HK-2 (cell line): Measurements from ENCODE around the gene ZNF17.

Source experiments
- DNase-seq: peaks from one replicate; pipeline ENCODE4 v3.0.0-alpha.2; 2018; ENCODE audit not compliant: unreplicated experiment

ZNF17 gene

DNA sequence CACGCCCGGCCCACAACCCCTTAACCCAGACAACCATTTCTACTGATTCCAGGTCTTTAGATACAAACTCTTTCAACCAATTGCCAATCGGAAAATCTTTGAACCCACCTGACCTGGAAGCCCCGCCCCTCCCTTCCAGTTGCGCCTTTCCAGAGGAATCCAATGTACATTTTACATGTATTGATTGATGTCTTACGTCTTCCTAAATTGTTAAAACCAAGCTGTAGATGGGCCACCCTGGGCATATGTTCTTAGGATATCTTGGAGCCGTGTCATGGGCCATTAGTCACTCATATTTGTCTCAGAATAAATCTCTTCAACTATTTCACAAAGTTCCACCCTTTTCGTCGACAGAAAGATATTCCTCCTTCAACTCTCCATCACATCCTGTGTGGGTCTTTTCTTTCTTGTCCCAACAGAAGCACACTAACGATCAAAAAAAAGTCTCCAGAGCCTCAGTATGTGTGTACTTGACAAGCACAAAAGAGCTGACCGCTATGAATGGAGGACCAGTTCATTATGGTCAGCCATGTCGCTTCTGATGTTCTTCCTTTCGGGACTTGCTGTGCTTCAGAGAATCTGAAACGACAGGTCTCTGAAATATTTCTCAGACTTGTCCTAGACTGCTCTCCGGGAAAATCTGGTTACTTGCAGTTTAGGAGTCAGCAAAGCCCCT is 23.6 kb downstream of the ZNF17 start:
- no peak for DNase-seq

DNA sequence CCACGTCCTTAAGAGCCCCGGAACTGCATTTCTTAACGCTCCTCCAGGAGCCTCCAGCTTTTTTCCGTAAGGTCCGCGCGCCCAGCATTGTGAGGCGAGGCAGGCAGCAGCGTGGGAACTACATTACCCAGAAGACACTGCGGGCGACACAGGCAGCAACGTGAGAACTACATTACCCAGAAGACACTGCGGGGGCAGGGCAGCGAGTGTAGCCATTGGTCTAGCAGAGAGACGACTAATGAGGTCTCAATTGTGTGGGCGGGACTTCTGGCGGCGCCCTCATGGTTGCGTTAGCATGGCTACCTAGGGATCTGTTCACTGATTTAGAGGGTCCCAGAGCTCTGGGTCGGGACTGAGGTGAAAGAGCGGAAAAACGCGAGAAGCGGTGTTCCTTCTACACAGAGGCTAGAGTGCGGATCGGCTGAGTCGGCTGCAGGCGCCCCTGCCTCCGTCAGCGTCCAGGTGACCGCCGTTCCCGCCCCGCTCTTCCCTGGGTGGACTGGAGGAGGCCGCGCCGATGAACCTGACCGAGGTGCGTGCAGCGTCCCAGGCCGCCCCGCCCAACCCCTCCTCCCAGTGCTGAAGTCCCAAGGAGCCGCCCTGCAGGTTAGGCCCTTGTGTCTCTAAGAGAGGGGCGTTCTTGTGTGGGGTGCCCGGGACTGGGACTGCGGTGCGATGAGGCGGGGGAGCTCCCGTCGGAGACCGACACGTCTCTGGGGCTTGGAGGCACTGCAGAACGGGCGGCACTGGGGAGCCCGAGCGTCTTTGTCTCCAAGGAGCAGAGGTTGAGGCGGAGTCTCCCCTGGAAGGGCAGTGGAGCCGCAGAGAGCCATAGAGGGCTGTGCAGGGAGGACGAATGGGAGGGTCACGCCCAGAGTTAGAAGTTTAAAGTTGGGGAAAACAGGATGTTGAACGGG is 24.4 kb downstream of the ZNF17 start, which contains the start of gene ZNF749:
Gene ZNF749 (plus strand): TSS at position 264 of the 917 bp plus-strand sequence. CDS start 254 bp downstream, at position 518.
- peak; percentile 98 for DNase-seq

GRCh38 chr19:57436417-57436816 is 25.5 kb downstream of the ZNF17 start:
- DNase-seq: no peak

GRCh38 chr19:57437931-57438330 is 27.0 kb downstream of the ZNF17 start:
- no peak for DNase-seq

DNA sequence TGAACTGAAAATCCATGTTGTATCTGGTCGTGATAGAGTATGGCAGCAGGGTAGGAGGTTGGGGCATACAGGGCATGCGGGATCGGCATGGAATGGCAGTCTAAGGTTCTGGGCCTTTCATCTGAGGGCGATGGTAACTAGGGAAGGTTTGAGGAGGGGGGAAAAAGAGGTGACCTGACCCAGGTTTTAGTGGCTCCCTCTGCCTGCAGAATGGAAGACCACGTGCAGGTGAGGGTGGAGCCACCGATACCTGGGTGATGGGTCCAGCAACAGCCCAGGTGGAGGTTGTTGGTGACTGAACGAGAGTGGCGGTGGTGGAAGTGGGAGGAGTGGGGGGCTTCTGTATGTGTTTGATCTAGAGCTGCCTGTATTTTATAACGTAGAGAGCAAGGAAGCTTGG is 28.0 kb downstream of the ZNF17 start:
- no peak for DNase-seq

- DNase-seq: no peak
Measured at GRCh38 chr19:57441979-57442752, 31.2 kb downstream of the ZNF17 start.

- DNase-seq: no peak
Measured at GRCh38 chr19:57443121-57443696, 32.2 kb downstream of the ZNF17 start.

- no peak for DNase-seq
Measured at GRCh38 chr19:57452307-57452706, 41.3 kb downstream of the ZNF17 start.

DNA sequence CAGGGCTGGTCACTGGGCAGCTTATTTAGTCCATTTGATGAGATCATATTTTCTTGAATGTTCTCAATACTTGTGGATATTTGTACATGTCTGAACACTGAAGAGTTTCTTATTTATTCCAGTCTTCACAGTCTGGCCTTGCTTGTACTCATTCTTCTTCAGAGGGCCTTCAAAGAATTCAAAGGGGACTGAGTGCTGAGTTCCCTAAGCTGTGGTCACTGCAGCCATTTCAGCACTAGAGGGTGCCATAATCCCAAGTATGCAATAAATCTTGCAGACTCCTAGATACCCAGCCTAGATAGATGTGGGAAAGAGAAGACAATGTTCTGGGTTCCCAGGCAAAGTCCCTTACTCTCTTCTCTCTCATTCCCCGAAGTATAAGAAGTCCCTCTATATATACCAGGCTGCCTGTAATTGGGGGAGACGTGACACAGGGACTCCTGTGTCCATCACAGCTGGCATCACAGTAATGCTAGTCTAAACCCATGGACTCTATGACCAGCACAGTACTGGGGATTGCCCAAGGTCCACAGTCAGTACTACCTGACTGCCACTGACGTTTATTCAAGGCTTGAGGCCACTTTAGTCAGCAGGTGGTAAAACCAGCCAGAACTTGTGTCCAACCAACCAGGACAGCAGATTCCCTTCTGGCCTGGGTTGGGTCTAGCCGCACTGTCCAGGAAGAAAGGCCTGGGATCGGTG is 54.9 kb downstream of the ZNF17 start:
- DNase-seq: no peak

DNA sequence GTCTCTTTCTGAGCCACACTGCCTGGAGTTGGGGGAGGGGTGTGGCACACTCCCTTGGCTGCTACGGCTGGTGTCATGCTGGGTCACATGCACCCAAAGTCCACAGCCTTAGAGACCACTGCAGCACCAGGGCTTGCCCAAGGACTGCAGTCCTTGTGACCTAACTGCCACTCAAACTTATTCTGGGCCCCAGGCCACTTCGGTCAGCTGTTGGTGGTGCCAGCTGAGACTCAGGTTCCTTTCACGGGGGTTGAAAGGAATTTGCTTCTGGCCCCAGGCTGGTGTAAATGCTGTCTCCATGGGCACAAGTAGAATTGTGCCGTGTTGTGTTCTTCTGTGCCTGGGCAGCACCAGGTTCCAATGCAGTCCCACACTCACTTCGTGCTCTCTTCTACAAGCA is 55.5 kb downstream of the ZNF17 start:
- DNase-seq: no peak
